BE2C (cell line): ENCODE data around the gene NRG2.

ENCODE experiments used
- DNase-seq: peaks from one replicate; pipeline ENCODE4 v3.0.0-alpha.2; 2020
- H3K27me3 ChIP-seq: fragments of 250-450 bp; sonication (Bioruptor Pico); 2 replicates; pipeline ENCODE4 v1.5.1; 2020; ENCODE audit warnings: mild to moderate bottlenecking
- H3K36me3 ChIP-seq: fragments of 250-450 bp; sonication (Bioruptor Pico); 2 replicates; pipeline ENCODE4 v1.5.1; 2020; ENCODE audit warnings: mild to moderate bottlenecking
- H3K4me1 ChIP-seq: fragments of 250-450 bp; sonication (Bioruptor Pico); 2 replicates; pipeline ENCODE4 v1.5.1; 2020
- H3K4me3 ChIP-seq: 2 replicates; pipeline ENCODE4 v1.5.1; 2011; ENCODE audit warnings: low read depth, low read length
- H3K9me3 ChIP-seq: fragments of 250-450 bp; sonication (Bioruptor Pico); 2 replicates; pipeline ENCODE4 v1.5.1; 2020
- CTCF ChIP-seq: IDR thresholded peaks from 2 replicates; pipeline ENCODE4 v1.5.1; 2012; ENCODE audit warnings: mild to moderate bottlenecking, low read depth, low read length

The NRG2 gene

DNA sequence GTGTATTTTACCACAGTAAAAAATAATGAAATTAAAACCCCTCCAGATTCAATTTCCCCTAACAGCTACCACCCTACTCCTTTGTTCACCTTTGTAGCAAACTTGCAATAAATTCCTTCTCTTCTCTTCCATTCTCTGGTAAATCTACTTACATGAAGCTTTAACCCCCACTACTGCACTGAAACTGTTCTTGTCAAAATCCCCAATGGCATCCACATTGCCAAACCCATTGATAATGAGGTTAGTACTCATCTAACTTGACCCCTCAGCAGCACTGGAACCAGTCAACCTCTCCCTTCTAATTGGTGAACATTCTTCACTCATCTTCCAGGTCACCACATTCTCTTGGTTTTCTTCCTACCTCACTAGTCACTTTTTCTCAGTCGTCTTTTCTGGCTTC, 29.6 kb downstream of the NRG2 start:
- Histone ChIP-seq H3K9me3 (no peaks in the 10 kb centered on the region), H3K4me1 (peaks cover 7% of the 10 kb centered on the region), H3K27me3 (no peaks in the 10 kb centered on the region), H3K4me3 (no peak overlapping the region), H3K36me3 (no peaks in the 10 kb centered on the region; the same call in 1 of the 2 replicates)
- TF ChIP-seq CTCF: no peak
- no peak for DNase-seq

- Histone ChIP-seq H3K9me3 (no peaks in the 10 kb centered on the region), H3K36me3 (no peaks in the 10 kb centered on the region; the same call in 1 of the 2 replicates), H3K4me1 (no peaks in the 10 kb centered on the region; the same call in 1 of the 2 replicates), H3K27me3 (no peaks in the 10 kb centered on the region), H3K4me3 (no peak overlapping the region)
- TF ChIP-seq CTCF: no peak
- no peak for DNase-seq
These were observed 30.7 kb downstream of the NRG2 start for GRCh38 chr5:140012443-140012842.

- H3K4me3 ChIP-seq: no peak overlapping the region
- H3K36me3 ChIP-seq: no peaks in the 10 kb centered on the region; the same call in 1 of the 2 replicates
- no peaks in the 10 kb centered on the region for H3K27me3 ChIP-seq
- no peak for TF ChIP-seq CTCF
- H3K4me1 ChIP-seq: no peaks in the 10 kb centered on the region; the same call in 1 of the 2 replicates
- H3K9me3 ChIP-seq: no peaks in the 10 kb centered on the region
- no peak for DNase-seq
These were observed 31.7 kb downstream of the NRG2 start for GRCh38 chr5:140011297-140011802.

DNA sequence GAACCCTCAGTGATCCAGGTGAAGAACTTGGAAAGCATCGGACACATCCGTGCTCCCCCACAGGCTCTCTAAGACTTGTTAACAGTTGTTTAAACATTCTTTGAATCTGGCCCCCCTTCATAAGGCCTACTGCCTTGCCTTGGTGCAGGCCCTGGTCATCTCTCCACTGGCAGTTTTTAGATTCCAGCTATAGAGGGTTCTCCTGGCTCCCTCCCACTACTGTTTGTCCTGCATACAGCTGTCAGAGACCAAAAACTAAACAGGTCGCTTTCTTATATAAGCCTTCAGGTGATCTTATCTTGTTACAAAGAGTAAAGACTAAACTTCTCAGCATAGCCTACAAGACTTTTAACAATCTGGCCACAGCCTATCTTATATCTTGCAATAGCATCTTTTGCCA, 32.3 kb downstream of the NRG2 start:
- no peak for TF ChIP-seq CTCF
- DNase-seq: no peak
- H3K27me3 ChIP-seq: no peaks in the 10 kb centered on the region
- no peaks in the 10 kb centered on the region; the same call in 1 of the 2 replicates for H3K4me1 ChIP-seq
- H3K36me3 ChIP-seq: no peaks in the 10 kb centered on the region; the same call in 1 of the 2 replicates
- no peak overlapping the region for H3K4me3 ChIP-seq
- no peaks in the 10 kb centered on the region for H3K9me3 ChIP-seq

DNA sequence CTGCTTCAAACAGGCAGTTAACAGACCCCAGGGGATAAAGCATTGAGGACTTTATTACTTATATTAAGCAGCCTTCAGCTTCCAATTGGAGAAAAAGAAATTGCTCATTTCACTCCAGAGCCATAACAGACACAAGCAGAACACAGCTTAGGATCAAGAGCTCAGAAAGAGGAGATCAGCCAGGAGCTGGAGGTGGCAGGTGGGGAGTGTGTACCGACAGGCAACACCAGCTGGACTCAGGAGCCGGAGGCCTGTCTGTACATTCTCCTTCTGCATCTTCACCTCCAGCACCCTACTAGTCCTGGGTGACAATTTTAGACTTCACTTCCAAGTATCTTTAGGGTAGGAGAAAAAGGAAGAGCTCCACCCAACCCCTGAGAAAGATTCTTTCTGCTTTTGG, 35.8 kb downstream of the NRG2 start:
- Histone ChIP-seq H3K27me3 (no peaks in the 10 kb centered on the region), H3K4me3 (no peak overlapping the region), H3K4me1 (peaks cover 4% of the 10 kb centered on the region; the same call in 1 of the 2 replicates), H3K36me3 (no peaks in the 10 kb centered on the region; the same call in 1 of the 2 replicates), H3K9me3 (no peaks in the 10 kb centered on the region)
- TF ChIP-seq CTCF: no peak
- no peak for DNase-seq

- no peaks in the 10 kb centered on the region; the same call in 1 of the 2 replicates for H3K36me3 ChIP-seq
- H3K4me3 ChIP-seq: no peak overlapping the region
- no peak for DNase-seq
- H3K27me3 ChIP-seq: no peaks in the 10 kb centered on the region
- H3K9me3 ChIP-seq: no peaks in the 10 kb centered on the region
- TF ChIP-seq CTCF: no peak
- H3K4me1 ChIP-seq: peaks cover 4% of the 10 kb centered on the region; the same call in 1 of the 2 replicates
These were observed 37.9 kb downstream of the NRG2 start for GRCh38 chr5:140005145-140005591.
